ENCODE measurements around the gene GALNT17.
"Not testable (repeated sequence)": the region's sequence is repeated elsewhere in the genome, so short reads cannot be mapped to it uniquely, and the experiment has no call there.

Gene GALNT17

DNA sequence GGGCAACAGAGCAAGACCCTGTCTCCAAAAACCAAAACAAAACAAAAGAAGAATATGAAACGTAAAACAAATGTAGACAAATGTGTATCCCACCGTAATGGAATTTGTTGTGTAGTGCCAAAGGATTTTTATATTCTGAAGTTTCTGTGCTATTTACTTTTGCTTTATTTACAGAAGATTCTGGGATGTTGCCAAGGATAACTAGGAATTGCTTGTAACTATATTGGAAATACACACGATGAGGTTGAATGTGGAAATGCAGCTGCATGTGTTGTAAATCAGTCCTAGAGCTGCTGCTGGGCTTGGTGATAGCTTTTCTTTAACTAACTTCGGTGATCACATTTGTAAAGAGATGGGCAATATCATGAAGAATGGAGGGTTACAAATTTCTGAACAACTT is 39.5 kb downstream of the GALNT17 start:
- DNase-seq = no peak

DNA sequence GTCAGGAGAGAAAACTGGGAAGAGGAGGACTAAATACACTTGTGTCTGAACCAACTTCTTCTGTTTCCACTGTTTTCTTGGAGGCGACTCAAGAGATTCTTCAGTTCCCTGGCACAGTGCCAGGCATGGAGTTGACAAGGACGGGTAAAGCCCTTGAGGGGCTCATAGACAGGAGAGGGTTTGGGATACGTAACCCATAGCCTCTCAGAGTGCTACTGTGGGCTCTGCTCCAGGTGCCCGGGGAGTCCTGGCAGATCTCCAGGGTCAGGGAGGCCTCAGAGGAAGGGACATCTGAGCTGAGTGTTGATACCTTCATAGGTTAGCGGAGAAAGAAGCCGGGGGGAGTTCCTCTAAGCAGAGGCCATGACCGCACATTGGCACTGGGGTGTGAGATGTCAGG is 42.0 kb downstream of the GALNT17 start:
- DNase-seq = no peak

- no peak for DNase-seq
Observed at GRCh38 chr7:71182438-71182935, 50.5 kb downstream of the GALNT17 start.

- DNase-seq = no peak
Observed at GRCh38 chr7:71184136-71184535, 52.2 kb downstream of the GALNT17 start.

DNA sequence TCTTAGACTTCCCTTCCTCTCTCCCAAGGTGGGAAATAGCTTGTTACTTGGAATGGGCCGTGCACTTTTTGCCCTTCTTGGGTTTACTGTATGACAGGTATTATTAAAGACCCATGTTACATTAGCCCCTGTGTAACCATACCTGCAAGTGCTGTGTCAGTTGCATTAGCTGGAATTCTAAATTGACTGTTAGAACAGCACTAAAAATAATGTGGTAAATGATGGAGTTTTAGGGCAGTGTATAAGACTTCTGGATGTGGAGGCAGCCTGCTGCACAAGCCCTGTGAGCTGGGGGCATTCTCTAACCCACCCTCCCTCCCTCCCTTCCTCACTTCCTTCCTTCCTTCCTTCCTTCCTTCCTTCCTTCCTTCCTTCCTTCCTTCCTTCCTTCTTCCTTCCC is 52.7 kb downstream of the GALNT17 start:
- DNase-seq = no peak

GRCh38 chr7:71186535-71187057 is 54.7 kb downstream of the GALNT17 start:
- DNase-seq = no peak

- no peak for DNase-seq
Observed at GRCh38 chr7:71191771-71192170, 59.8 kb downstream of the GALNT17 start.

- DNase-seq = no peak
Observed at GRCh38 chr7:71193099-71193810, 61.3 kb downstream of the GALNT17 start.

DNA sequence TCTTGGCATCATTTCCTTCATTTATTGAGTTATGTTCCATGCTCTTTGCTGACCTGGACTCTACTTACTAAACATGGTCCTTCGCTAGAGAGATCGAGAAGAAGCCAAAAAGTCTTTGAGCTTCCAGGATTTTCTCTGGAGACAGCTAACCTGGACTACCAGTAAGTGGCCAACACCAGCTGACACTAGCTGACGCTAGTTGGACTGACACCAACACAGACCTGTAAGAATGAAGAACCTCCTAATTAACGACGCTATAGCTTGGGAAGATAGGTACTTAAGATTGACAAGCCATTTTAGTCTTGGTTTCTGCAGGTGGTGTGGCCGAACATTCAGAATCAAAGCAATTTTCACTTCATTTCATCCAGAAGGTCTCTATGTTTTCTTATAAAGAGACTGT is 66.4 kb downstream of the GALNT17 start:
- no peak for DNase-seq

- DNase-seq = no peak
Observed at GRCh38 chr7:71198887-71199286, 66.9 kb downstream of the GALNT17 start.

- no peak for DNase-seq
Observed at GRCh38 chr7:71206184-71206583, 74.2 kb downstream of the GALNT17 start.

DNA sequence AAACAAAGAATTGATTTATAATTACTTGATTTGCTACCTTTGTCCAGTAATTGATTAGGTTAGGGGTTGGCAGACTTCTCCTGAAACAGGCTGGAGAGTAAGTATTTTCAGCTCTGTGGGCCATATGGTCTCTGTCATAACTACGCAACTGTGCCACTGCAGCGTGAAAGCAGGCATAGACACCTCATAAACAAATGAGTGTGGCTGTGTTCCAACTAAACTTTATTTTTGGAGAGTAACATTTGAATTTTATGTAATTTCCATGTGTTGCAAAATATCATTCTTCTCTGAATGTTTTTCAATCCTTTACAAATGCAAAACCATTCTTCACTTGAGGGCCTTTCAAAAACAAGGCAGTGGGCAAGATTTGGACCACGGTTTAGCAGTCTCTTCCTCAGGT is 76.9 kb downstream of the GALNT17 start:
- no peak for DNase-seq

GRCh38 chr7:71209484-71209883 is 77.5 kb downstream of the GALNT17 start:
- not testable (repeated sequence) for DNase-seq

GRCh38 chr7:71210220-71210619 is 78.3 kb downstream of the GALNT17 start:
- DNase-seq = no peak

DNA sequence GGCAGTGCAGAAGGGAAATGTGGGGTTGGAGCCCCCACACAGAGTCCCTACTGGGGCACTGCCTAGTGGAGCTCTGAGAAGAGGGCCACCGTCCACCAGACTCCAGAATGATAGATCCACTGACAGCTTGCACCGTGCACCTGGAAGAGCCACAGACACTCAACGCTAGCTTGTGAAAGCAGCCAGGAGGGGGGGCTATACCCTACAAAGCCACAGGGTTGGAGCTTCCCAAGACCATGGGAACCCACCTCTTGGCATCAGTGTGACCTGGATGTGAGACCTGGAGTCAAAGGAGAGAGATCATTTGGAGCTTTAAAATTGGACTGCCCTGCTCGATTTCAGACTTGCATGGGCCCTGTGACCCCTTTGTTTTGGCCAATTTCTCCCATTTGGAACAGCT is 80.5 kb downstream of the GALNT17 start:
- DNase-seq = not testable (repeated sequence)

GRCh38 chr7:71216211-71216610 is 84.3 kb downstream of the GALNT17 start:
- DNase-seq = no peak

DNA sequence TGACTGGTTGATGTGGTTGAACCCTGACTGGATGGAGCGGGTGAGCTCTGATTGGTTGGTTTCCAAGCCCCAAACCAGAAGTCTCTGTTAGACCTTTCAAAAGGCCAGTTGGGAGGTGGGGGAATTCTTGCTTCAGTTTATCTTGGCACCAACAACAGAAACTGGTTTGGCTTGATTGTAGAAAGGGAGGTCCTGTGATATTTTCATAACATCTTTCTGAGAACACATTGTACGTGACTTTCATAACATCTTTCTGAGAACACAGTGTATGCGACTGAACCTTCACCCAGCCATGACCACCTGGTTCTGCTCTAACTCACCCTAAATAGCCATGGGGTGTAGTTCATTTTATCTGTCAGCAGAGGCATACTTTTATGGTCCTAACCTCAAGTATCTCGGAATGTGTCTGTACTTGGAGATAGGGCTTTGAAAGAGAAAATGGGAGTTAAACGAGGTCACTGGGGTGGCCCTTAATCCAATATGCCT is 88.3 kb downstream of the GALNT17 start:
- DNase-seq = no peak

DNA sequence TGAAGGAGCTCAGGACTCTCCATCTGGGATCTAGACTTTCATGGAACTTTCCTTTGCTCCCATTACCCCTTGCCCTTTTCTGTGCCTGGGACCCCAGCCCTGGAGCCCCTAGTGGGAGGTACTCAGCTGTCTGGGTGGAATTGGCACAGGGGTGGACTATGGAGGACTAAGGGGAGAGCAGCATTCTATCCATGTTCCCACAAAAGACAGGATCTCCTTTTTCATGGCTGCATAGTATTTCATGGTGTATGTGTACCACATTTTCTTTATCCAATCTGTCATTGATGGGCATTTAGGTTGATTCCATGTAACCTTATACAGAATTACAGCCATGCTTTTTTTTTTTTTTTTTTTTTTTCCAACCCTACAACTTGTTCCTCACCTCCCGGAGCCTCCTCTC is 89.1 kb downstream of the GALNT17 start:
- no peak for DNase-seq

GRCh38 chr7:71221549-71221948 is 89.6 kb downstream of the GALNT17 start:
- peak; percentile 9 for DNase-seq

- DNase-seq = no peak
Observed at GRCh38 chr7:71227126-71227525, 95.2 kb downstream of the GALNT17 start.

DNA sequence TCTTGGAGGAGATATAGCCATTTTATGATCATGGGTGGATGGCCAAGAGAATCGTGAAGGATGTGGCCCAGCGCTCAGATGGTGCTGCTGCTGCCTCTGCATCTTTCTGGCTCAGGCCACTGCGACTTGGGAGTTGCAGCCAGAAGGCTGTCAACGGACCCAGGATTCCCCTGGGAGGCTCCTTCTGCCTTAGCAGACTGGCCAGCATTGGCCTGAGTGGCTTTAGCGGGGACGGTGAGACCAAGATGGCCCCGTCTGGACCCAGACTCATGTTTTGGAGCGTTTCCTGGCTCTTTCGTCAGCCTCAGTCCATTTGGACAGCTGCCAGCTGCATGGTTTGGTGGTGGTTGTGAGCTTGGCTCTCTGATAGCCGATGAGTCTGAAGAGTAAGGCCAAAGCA is 97.2 kb downstream of the GALNT17 start:
- DNase-seq = no peak

DNA sequence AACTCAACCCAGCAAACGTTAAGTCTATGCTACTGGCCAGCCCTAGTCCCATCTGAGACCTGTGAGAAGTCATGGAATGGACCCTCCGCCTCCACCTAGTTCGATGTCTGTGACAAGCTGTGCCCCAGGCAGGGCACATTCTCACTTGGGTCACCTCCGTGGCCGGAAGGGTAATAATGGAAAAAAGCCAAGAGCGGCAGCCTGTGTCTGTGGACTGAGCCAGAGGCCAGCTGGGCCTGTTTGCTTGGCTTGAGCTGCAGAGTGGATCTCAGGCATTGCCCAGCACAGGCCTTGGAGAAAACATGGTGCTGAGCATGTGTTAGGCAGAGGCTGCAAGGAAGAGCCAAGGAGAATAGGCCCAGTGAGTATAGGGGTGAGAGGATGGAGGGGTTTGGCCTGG is 97.8 kb downstream of the GALNT17 start:
- DNase-seq = no peak

DNA sequence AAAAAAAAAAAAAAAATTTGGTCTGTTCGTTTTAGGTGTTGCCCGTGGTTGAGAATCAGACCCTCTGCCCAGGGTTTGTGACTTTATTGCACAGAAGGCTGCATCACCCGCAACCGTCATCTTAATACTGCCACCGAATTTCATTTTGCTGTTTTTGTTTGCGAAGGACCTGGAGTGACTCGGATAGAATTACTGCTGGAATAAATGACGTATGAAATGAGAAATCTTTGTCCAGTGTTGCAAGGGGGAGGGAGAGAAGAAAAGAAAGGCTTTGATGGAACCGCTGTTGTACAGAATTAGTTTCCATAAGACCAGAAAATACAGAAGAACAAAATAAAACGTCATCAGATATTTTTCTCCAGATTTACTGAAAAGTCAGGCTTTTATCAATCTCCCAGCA is 103.3 kb downstream of the GALNT17 start:
- no peak for DNase-seq

- DNase-seq = no peak
Observed at GRCh38 chr7:71236230-71237105, 104.5 kb downstream of the GALNT17 start.

Measured in fibroblast of upper back skin (primary cell).